ENCODE data around the gene RYR3.

Gene RYR3

DNA sequence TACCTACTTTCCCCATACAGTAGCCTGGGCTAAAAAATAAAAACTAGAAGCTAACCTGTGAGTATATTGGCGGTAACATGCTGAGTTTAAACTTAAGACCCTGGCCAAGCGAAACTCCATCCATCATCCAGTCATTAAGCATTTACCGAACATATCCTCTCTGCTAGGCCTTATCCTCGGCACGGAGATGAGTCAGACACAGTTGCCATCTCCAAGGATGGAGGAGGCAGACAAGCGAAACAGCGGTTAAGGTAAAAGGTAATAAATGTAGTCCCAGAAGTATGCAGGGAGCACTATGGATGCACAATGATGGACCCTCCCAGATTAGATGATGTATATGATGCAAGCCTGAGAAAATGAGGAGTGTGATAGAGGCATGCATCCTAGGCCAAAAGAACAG, 143.6 kb downstream of the RYR3 start:
- no peak for DNase-seq

DNA sequence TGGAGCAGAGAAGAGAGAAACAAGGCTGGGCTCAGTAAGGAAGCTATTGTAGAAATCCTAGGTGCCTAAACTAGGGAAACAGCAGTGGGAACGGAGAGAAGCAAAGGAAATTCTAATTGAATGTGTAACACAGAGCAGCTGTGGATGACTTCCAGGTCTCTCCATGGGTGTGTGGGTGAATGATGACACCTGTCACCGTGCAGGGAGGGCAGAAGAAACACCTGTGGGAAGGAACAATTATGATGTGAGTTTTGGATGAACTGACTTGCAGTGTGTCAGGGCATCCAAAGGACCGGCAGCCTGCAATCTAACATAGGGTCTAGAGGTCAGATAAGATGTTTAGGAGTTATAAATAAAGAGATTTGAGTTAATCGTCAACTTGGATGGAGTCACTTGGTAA, 144.2 kb downstream of the RYR3 start:
- no peak for DNase-seq

DNA sequence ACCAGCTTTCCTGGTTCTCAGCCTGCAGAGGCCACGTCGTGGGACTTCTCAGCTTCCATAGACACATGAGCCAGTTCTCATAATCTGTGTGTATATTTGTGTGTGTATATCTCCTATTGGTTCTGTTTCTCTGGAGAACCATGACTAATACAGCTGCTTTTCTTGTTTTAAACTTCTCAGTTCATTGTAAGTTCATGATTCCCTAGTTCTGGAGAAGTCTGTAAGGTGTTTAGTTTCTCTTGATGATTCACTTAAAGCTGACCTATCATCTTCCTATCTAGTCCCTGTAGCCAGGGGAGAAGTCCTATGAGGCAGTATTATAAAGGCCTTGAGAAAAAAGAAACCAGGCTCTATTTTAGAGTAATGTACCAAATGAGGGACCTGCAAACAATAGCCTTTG, 147.7 kb downstream of the RYR3 start:
- DNase-seq, result no peak

DNA sequence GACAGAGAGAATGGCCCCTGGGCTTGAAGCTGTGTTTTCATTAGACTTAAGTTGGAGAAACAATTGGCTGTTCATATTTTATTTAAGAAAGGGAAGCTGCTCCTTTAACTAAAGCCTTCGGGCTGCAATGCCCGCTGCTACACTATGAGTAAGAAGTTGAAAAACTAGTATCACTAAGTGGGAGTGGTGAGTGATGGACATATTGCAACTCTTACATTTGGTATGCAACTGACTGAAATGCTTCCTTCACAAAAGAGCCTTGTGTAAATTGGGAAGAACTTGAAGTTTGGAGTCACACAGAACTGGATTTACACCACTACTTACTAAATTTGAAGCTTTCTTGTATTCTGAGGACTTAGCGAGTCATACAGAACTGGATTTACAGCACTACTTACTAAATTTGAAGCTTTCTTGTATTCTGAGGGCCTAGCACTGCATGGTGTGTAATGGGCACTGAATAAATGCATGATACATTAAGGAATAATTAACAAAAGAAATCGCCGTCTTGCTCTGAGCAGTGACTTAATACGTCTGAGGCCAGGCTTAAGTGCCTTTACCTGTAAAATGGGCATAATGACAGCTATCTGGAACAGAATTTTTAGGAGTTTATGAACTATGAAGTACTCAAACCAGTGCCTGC, 149.5 kb downstream of the RYR3 start:
- no peak for DNase-seq

DNA sequence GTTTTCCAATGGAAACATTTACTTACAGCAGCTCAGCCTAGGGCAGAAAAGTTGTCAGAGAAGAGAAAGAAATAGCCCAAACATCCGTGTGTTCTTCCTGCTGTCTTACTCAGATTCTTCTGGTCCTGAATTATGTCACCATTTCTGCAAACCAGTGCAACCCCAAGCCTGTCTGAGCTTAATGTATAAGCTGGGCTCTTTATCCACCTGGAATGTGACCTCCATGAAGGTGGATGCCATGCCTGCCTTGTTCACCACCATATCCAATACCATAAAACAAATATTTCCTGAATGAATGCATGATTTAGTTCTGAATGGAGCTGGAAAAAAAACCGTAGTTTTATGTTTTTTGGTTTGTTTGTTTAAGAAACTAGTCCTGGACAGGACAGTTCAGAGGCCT, 150.9 kb downstream of the RYR3 start:
- no peak for DNase-seq

DNA sequence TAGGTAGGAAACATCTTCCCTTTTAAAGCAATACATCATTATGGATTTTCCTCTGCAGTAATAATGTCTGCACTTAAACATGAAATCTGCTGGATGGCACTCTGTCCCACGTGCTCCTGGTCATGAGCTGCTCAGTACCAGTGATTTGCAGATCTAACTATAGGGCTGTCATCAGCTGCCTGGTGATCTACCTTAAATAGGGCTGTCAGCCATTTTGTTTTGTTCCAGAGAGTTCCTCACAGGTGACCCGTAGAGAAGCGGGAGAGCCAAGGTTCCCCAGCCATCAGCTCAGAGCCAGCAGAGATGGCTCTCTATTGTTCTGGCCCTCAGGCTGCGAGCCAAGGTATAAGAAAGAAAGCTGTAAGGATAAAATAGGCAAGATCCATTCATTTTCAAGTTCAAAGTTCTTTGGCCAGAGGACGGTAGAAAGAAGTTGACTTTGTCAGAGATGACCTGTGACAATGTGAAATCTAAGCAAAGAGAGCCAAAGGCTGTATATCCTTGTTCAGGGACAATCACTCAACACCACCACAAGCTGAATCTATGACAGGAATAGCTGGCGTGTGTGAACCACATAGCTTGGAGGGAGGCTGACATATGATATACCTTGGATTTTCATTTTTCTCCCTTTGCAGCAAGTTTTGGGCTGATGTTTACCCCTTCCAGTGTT, 156.5 kb downstream of the RYR3 start:
- DNase-seq, result no peak

DNA sequence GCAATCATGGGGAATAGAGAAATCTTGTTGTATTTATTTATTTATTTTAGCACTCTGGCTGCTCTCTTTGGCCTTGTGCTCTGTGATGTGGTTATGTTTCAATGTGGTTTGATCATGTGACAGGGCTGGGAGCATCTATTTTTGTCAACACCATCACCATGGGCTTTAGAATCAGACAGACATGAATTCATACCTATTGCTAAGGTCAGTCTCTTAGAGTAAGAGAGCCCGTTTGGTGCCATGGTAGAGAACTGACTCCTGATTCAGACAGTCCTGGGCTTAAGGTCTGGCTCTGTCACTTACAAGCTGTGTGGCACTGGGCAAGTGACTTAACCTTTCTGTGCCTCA, 157.0 kb downstream of the RYR3 start:
- no peak for DNase-seq

DNA sequence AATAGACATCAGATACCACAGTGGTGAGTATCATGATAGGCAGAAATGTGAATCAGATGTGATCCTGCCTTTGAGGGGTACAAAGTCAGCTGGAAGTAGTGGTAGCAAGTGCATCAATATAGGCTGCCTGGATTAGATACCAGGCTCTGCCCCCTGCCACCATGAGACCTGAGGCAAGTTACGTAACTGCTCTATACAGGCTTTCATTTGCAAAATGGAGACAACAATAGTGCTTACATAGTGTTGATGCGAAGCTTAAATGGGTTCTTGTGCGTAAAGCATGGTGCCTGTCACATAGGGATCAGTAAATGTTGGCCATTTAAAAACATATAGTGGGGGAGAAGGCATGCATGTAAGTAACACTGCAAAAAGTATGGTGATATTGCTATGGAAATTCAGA, 158.0 kb downstream of the RYR3 start:
- DNase-seq, result no peak

DNA sequence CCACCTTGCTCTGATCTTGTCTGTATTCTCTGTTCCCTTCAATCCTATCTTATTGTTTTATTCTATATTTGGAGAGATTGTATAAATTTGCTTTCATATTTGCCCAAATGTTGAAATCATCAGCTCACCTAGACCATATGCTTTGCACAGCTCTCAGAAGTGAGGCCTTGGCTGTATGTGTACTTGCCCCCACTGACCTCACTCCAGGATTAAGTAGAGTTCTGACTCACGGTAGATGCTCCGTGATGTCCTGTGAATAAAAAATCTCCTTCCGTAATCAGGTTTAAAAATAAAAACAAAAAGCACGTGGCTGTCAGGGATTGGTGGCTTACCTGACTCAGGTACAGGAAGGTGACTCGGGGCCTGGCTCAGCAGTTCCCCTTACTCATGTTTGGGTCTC, 162.2 kb downstream of the RYR3 start:
- DNase-seq, result no peak

DNA sequence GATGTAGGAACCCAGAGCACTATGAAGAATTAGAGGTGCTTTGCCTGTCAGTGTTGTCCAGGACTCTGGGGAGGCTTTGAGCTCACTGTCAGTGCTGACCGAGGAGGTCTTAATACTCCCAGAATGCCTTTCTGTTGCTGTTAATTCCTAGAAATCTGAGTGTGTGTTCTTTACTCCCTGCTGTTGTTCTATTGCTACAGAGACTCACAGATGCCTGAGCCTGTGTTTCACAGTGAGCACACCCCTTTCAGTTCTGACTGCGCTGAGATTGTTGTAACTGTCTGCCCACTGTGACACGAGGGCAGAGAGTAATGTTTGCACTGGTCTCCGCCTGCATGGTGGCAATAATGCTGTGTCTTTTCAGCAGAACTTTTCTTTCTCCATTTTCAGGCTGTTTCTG, 162.9 kb downstream of the RYR3 start:
- no peak for DNase-seq

DNA sequence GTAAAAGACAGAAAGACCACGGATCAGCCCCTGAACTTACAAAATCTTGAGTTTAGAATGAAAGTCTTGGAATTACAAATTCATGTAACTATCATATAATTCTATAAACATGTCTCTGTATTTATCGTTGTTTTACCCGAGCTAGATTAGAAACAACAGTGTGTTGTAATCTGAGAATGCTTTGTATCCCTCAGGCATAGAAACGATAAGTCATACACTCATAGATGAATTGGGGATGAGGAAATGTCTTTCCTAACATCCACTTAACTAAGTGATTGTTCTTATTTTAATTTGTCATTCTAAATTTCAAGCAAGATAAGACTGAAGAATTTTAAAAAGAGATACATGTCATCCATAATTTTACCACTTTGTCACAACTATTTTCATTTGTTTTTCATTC, 165.3 kb downstream of the RYR3 start:
- no peak for DNase-seq

DNA sequence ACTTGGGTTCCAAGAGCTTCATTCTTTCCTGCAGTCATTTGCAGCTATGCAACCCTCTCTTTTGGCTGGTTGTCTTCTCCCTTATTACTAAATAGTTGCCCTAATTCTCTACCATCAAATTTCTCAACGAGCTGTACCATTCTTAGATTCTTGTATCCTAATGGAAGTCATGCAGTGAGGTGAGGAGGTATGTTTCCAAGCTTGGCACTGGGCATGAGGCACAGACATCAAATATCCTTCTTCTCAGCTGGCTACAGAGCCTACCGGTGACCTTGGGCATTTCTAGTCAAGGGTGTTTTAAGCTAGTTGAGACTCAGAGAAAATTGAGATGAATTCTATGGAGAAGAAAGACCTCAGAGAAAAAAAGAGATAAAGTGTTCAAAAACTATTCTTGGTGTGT, 166.1 kb downstream of the RYR3 start:
- no peak for DNase-seq

DNA sequence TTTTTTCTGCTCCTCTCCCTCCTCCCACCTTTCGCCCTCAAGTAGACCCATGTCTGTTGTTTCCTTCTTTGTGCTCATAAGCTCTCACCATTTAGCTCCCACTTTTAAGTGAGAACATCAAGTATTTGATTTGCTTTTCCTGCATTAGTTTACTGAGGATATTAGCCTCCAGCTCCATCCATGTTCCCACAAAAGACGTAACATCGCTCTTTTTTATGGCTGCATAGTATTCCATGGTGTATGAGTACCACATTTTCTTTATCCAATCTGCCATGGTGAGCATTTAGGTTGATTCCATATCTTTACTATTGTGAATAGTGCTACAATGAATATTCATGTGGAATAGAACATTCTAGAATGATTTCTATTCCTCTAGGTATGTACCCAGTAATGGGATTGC, 178.6 kb downstream of the RYR3 start:
- DNase-seq, result no peak

DNA sequence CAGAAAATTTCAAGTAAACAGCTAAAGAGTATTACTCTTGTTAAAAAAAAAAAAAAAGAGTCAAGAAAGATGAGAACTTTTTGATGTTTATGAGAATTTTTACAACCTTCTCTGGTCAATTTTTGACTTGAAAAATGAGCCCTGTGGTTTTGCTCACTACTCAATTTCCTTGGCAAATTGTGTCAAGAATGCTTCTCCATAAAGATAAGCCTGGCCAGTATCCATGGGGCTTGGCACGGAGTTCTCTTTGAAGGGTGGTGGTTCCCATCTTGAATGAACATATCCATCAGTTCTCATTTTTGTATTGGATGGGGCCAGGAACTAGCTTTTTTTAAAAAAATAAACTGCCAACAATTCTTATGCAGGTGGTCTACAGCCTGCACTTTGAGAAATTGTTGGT, 179.9 kb downstream of the RYR3 start:
- DNase-seq, result no peak

DNA sequence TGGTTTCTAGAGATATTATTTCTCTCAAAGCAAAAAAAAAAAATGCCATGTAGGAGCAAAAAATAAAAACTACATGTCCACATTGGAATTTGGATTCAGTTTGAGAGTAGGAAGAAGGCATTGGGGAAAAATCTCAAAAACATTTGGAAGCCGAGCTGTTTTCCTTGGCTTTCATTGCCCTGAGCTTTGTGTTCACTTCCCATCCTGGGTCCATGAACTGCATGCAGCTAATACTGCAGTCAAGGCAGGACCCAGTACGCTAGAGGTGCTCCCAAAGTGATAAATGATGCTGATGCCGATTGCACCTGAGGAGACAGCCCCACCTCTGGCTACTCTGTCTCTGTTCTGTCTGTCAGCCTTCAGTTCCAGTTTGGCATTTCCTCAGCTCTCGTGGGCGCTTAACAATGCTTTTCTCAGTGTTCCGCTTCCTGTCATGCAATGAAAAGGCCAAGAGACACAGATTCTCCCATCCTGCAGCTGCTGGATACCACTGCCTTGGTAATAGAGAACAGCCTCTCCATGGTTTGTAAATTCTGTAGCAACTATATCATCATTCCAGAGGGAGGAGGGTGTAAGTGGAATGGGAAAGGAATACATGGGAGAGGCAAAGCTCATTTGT, 181.8 kb downstream of the RYR3 start:
- DNase-seq, result no peak

DNA sequence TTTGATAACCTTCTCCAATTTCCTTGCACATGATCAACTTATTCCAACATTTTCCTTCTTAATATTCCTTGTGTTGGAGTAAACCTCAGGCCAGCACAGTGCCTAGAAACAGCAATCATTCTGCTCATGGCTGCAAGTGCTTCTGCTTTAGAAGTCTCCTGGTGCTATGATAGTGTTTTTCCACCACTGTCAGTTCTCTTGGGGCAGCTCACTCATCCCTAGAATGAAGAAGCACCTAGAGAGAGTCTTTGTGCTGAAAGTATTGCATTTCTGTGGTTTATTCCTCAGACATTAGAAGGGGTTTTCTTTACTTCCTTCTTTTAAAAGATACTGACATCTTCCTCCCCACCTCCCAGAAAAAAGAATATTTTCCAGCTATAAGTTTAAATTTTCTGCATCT, 183.5 kb downstream of the RYR3 start:
- no peak for DNase-seq

DNA sequence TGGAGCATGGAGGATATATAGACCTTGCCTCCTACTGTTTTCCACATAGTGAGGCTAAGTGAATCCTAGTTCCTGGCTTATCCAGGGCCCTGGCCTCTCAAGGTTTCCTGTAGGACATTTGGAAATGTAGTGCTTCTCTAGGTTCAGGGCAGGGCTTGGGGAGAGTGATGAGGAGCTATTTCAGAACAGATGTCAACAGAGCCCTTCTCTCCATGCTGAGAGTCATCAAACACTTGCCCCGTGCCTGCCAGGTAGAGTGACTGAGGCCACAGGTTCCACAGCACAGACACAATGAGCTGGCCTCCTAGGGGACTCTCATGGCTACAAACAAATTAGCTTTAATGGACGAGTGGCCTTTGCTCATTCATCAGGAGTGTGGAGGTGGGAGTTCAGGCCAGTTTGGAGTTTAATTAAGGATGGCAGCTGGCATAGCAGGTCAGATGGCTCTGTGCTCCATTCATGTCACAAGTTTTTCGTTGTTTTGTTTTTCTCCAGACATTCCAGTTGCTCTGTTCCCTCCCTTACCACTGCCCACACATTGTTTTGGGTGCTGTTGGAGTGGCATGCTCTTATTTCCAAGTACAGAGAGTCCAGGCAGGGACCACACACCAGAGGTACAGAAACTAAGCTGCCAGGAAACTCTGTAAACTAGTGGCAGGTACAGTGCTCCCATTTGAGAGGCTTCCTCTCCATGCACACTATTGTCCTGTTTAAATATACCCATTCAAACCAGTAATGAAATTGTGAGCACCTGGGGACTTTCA, 189.8 kb downstream of the RYR3 start:
- DNase-seq, result no peak

DNA sequence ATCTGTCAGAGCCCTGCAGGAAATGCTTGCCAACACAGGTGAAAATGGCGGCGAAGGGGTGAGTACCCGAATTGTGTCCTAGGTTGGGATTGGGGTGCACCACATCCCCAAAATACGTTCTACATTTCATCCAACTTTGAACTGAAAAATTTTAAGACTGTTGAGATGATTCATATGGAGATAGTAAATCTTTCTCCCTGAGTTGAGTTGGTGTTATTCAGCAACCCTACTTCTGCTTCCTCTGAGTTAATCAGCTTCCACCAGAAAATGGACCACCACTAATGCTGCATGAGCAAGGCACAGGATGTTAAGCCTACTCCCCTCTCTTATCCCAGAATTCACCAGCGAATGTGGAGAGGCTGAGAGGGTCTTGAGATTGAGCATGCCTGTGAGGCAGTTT, 192.9 kb downstream of the RYR3 start:
- DNase-seq, result no peak

DNA sequence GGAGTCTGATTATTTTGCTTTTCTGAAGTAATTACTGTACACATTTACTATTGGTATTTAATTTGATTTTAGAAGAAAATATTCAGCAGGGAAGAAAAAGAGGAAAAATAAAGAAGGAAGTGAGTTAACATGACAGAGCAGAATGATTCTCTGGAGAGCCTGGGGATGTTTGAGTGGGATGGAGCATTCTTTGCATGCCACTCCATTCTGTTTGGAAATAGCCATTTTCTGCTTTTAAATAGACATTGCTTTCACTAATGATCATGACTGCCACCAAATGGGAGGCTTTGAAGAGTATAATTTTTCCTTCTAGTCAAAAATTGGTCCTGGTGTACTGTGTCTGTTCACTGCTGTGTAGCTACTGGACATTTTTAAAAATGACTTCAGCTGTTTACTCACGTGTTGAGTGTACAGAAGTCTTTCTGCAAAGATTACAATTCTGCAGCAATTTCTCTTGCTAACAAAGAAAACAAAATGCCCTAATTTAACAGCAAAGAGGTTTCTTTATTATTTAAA, 196.1 kb downstream of the RYR3 start:
- no peak for DNase-seq

DNA sequence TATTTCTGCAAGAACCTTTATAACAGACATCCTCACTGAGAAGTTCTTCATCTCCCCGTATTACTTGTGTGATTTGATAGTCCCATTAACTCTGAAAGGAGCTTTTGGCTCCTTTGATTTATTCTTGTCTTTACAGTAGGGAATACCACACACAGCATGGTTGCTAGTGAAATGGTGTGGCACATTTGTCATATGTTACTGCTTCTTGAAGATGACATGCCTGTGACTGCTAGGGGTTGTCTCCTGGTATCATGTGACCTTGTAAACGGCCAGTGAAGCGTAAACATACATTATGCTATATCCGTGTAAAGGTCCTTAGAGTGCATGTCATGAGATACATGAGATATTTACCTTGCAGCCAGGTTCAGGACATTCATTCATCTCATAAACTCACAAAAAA, 197.9 kb downstream of the RYR3 start:
- DNase-seq, result no peak

DNA sequence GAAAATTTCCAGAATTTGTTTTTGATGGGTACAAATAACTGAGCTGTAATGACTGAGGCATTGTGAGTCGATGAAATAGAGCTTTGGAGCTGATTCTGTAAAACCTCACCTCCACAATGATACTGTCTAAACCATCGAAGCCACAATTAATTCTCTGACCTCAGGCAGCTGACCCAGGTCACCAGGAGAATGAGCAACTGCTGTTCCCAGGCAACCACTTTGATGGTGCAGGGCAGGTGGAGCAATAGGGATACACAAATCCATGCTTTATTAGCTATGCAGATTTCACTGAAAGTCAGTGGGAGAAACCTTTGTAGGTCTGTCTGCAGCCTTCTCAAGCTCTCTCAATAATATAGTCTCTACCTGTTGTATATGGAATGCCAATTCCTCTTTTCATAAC, 204.4 kb downstream of the RYR3 start:
- DNase-seq, result no peak

DNA sequence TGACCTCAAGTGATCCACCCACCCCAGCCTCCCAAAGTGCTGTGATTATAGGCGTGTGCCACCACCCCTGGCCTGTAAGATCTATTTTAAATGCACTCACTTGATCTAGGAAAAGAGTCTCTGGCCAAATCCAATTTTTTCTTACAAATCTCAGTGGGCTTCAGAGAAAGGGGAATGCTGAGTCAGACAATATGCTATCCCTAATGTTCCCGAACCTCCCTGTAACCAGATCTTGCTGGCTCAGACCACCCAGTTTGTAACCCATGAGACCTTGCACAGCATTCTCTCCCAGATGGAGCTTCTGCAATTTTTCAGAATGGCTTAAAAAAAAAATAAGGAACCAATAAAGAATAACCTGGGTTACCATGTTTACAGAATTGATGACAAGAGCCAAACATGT, 205.8 kb downstream of the RYR3 start:
- DNase-seq, result no peak

DNA sequence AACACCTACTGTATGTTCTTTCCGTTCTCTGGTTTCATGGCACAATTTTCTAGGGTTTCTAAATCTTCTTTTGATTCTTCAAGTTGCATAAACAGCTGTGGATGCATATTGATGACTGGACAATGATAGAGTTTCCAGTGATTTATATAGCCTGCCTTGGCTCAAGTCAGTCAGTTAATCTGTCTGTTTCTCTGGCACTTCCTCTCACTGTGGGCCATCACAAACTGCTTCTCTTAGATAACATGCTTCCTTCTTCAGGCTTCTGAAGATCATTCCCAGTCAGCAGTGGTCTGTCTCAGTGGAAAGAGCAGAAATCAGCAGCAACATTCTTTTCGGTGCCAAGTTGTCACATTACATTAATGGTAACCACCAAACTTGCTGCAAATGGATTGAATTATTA, 207.2 kb downstream of the RYR3 start:
- DNase-seq, result no peak

DNA sequence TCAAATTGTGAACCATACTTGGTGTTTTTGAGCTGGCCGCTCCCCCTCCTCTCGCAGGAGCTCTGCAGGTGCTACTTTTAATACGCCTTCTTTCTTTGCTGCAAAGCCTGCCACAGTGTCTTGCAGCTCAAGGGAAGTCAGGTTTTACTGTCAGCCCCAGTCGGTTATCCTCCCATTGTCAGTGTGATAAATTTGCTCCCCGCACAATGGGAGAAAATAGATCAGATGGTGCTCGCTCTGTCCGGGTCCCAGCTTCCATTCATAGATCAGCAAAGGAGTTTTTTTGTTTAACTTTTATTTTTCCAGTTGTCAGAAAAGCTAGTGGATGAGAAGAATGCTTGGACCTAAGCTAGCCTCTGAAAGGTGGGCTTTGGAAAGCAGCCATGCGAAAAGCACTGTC, 207.7 kb downstream of the RYR3 start:
- no peak for DNase-seq

Data from NCI-H226 (cell line).